Endodermal cell (in vitro differentiated cells): ENCODE results near the gene TNFRSF19. TPM values are rescaled to one million over a fixed set of nuclear protein-coding genes. Genes with fewer than 3 reads are reported as not detected.

ENCODE experiments used
- DNase-seq: peaks from one replicate; pipeline ENCODE4 v3.0.0-alpha.2; 2017
- H3K27ac ChIP-seq: 2 replicates; pipeline ENCODE4 v1.5.1; 2013; ENCODE audit warnings: mild to moderate bottlenecking, low read depth, low read length, moderate library complexity
- H3K27me3 ChIP-seq: 2 replicates; pipeline ENCODE4 v1.6.1; 2013; ENCODE audit warnings: mild to moderate bottlenecking, low read length, moderate library complexity; ENCODE audit not compliant: insufficient read depth, control insufficient read depth, poor library complexity, severe bottlenecking
- H3K36me3 ChIP-seq: 2 replicates; pipeline ENCODE4 v1.7.0; 2013; ENCODE audit warnings: mild to moderate bottlenecking, low read length, moderate library complexity; ENCODE audit not compliant: control insufficient read depth, insufficient read depth
- H3K4me1 ChIP-seq: one replicate; pipeline ENCODE4 v1.7.0; 2013; ENCODE audit warnings: low read length; ENCODE audit not compliant: control insufficient read depth, insufficient read depth
- H3K4me3 ChIP-seq: 2 replicates; pipeline ENCODE4 v1.5.1; 2013; ENCODE audit warnings: mild to moderate bottlenecking, low read length, moderate library complexity
- H3K9ac ChIP-seq: 2 replicates; pipeline ENCODE4 v1.6.1; 2013; ENCODE audit warnings: mild to moderate bottlenecking, low read length, moderate library complexity; ENCODE audit not compliant: poor library complexity, severe bottlenecking; ENCODE audit errors: extremely low read depth
- H3K9me3 ChIP-seq: 2 replicates; pipeline ENCODE4 v1.6.1; 2013; ENCODE audit warnings: mild to moderate bottlenecking, low read length, moderate library complexity; ENCODE audit not compliant: control insufficient read depth
- H3K27ac Mint-ChIP-seq: 2 replicates; pipeline ENCODE4 v1.8.0; 2020; ENCODE audit warnings: mixed read lengths
- H3K27me3 Mint-ChIP-seq: 2 replicates; pipeline ENCODE4 v1.8.0; 2021; ENCODE audit warnings: mild to moderate bottlenecking, mixed read lengths; ENCODE audit not compliant: insufficient read depth
- H3K36me3 Mint-ChIP-seq: 2 replicates; pipeline ENCODE4 v1.8.0; 2020; ENCODE audit warnings: low read depth, mixed read lengths
- H3K4me1 Mint-ChIP-seq: 2 replicates; pipeline ENCODE4 v1.8.0; 2020; ENCODE audit warnings: mixed read lengths
- H3K4me3 Mint-ChIP-seq: 2 replicates; pipeline ENCODE4 v1.8.0; 2020; ENCODE audit warnings: mild to moderate bottlenecking, moderate library complexity, mixed read lengths
- H3K9me3 Mint-ChIP-seq: 2 replicates; pipeline ENCODE4 v1.8.0; 2020; ENCODE audit warnings: mild to moderate bottlenecking, mixed read lengths
- WGBS, 2 experiments: methylation state at CpG; one replicate each; pipeline versions ENCODE4 v1.1.5 to v1.1.7; 2013; ENCODE audit warnings: missing lambda C conversion rate in 2 of 2, mixed read lengths in 1 of 2; ENCODE audit not compliant: insufficient coverage in 1 of 2, insufficient read length in 1 of 2; 5-methylcytosine and 5-hydroxymethylcytosine counted together
- total RNA-seq, 2 donors: library from RNA; stranded (reverse); fragmentation: NEBNext Ultra II Directional in 1 of 2; extraction: Animal tissue kit (Norgen Biotek cat#: 25700) in 1 of 2; gene quantifications; 2 replicates in 1 of 2; 3 replicates in 1 of 2; pipeline ENCODE4 v1.2.1, GENCODE V29; 2021
- TF ChIP-seq, protein P1 (sequence below): fragments of 200-600 bp; sonication (generic); conservative IDR thresholded peaks from 2 replicates; pipeline ENCODE4 v1.5.0; 2021; ENCODE audit warnings: antibody characterized with exemption, mild to moderate bottlenecking

TNFRSF19 gene
- total RNA-seq, 2 donors from 2014 or later, result 9.2 to 13.0 TPM

DNA sequence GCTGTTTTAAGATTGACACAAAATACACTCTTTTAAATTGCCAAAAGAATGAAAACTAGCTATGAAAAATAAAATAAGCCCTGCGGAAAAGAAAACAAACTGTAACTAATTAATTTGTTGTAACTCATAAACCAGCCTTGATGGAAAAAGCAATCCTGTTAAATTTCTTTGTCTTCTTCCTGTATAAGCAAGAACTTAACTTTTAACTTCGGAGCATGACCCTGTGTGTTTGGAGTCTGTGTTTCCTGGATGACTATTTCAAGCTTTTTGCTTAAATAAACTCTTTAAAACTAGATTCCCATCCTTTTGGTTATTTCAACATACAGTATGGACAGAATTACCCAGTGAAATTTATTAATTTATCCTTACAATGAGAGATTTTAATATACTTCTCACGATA is 122.6 kb downstream of the TNFRSF19 start:
- Mint-ChIP-seq H3K27me3 (peaks cover 28% of the 10 kb centered on the region), H3K27ac (no peak overlapping the region), H3K4me1 (peaks cover 8% of the 10 kb centered on the region), H3K9me3 (no peaks in the 10 kb centered on the region), H3K36me3 (no peaks in the 10 kb centered on the region), H3K4me3 (no peak overlapping the region)
- Histone ChIP-seq H3K27ac (no peak overlapping the region), H3K36me3 (no peaks in the 10 kb centered on the region), H3K9ac (no peak overlapping the region), H3K4me3 (no peak overlapping the region), H3K4me1 (no peaks in the 10 kb centered on the region), H3K9me3 (no peaks in the 10 kb centered on the region), H3K27me3 (peaks cover 20% of the 10 kb centered on the region)
- 83 to 92% methylated on average over 1 to 3 of the region's 3 CpGs for WGBS, 2 experiments
- TF ChIP-seq, protein P1, sequence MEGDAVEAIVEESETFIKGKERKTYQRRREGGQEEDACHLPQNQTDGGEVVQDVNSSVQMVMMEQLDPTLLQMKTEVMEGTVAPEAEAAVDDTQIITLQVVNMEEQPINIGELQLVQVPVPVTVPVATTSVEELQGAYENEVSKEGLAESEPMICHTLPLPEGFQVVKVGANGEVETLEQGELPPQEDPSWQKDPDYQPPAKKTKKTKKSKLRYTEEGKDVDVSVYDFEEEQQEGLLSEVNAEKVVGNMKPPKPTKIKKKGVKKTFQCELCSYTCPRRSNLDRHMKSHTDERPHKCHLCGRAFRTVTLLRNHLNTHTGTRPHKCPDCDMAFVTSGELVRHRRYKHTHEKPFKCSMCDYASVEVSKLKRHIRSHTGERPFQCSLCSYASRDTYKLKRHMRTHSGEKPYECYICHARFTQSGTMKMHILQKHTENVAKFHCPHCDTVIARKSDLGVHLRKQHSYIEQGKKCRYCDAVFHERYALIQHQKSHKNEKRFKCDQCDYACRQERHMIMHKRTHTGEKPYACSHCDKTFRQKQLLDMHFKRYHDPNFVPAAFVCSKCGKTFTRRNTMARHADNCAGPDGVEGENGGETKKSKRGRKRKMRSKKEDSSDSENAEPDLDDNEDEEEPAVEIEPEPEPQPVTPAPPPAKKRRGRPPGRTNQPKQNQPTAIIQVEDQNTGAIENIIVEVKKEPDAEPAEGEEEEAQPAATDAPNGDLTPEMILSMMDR, result no peak
- DNase-seq, result no peak

- TF ChIP-seq, protein P1, result no peak
- H3K27me3 ChIP-seq, result peaks cover 35% of the 10 kb centered on the region
- Mint-ChIP-seq H3K4me1 (peaks cover 8% of the 10 kb centered on the region), H3K36me3 (no peaks in the 10 kb centered on the region), H3K9me3 (no peaks in the 10 kb centered on the region), H3K4me3 (peak overlapping the region; percentile 23), H3K27me3 (peaks cover 48% of the 10 kb centered on the region), H3K27ac (no peak overlapping the region)
- WGBS, 2 experiments, result 89 to 94% methylated on average over 15 to 28 of the region's 28 CpGs
- H3K4me3 ChIP-seq, result no peak overlapping the region
- no peaks in the 10 kb centered on the region for H3K9me3 ChIP-seq
- no peaks in the 10 kb centered on the region for H3K36me3 ChIP-seq
- no peak overlapping the region for H3K27ac ChIP-seq
- no peak overlapping the region for H3K9ac ChIP-seq
- no peaks in the 10 kb centered on the region for H3K4me1 ChIP-seq
- DNase-seq, result no peak
Measured at GRCh38 chr13:23695196-23695595, 125.0 kb downstream of the TNFRSF19 start.

DNA sequence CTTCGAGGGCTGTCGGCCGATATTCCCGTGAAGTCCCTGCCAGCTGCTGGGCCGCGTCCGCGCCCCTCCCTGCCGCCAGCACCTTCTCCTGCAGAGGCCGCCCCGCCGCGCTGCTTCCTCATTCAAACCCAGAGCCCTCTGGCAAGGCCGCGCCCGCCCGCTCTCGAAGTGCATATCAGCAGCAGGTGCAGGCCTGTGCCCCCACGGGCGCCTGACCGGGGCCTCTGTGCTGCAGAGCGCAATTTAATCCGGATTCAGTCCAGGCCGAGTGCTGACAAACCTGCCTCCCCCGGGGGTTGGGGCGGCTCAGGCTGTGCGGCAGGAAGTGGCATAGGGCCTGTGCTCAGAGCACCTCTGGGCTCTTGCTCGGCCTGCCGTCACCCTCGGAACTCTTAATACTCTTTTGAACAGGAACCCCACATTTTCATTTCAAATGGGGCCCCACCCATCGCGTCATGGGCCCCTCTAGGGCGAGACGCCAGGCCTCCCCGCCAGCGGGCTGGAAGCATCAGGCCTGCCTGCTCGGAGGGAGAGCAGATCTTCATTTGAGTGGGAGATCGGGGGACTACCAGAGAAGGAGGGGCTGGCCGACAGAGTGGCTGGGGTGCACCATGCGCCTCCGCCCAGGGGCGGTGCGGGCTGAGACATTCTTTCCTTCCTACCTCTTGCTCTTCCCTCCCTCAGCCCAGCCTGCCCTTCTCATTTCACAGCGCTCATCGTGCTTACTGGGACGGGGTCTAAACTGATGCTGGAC is 125.7 kb downstream of the TNFRSF19 start:
- Mint-ChIP-seq H3K27me3 (peaks cover 54% of the 10 kb centered on the region), H3K4me3 (peak overlapping the region; percentile 23), H3K36me3 (no peaks in the 10 kb centered on the region), H3K9me3 (no peaks in the 10 kb centered on the region), H3K27ac (no peak overlapping the region), H3K4me1 (peaks cover 8% of the 10 kb centered on the region)
- no peak overlapping the region for H3K4me3 ChIP-seq
- 92 to 94% methylated on average over 25 to 46 of the region's 46 CpGs for WGBS, 2 experiments
- peaks cover 41% of the 10 kb centered on the region for H3K27me3 ChIP-seq
- no peak overlapping the region for H3K27ac ChIP-seq
- peak; percentile 69 for DNase-seq
- H3K36me3 ChIP-seq, result no peaks in the 10 kb centered on the region
- no peaks in the 10 kb centered on the region for H3K4me1 ChIP-seq
- TF ChIP-seq, protein P1, result no peak
- H3K9me3 ChIP-seq, result no peaks in the 10 kb centered on the region
- no peak overlapping the region for H3K9ac ChIP-seq
